ENCODE data around the gene BOK. TPM values are rescaled to one million over a fixed set of nuclear protein-coding genes. Genes with fewer than 3 reads are reported as not detected.

The BOK gene, protein sequence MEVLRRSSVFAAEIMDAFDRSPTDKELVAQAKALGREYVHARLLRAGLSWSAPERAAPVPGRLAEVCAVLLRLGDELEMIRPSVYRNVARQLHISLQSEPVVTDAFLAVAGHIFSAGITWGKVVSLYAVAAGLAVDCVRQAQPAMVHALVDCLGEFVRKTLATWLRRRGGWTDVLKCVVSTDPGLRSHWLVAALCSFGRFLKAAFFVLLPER
- 20.1 and 24.8 TPM in 2 replicates for total RNA-seq

GRCh38 chr2:241558532-241559322 is at the start of gene BOK:
TSS of gene BOK (plus strand) at chr2:241558745. CDS start at chr2:241559484, 739 bp downstream.

Other genes with a start within 250 kb of the BOK start
- 1,015 and 1,103 TPM in 2 replicates for gene HDLBP, start 243.1 kb upstream of the BOK start, total RNA-seq
- 419 and 451 TPM in 2 replicates for gene SEPTIN2, start 242.8 kb upstream of the BOK start, total RNA-seq
- 33.8 and 40.3 TPM in 2 replicates for gene FARP2, start 202.5 kb upstream of the BOK start, total RNA-seq
- gene STK25, start 50.2 kb upstream of the BOK start, total RNA-seq: 187 and 198 TPM in 2 replicates
- 29.9 and 47.5 TPM in 2 replicates for gene THAP4, start 78.4 kb downstream of the BOK start, total RNA-seq
- gene ATG4B, start 78.9 kb downstream of the BOK start, total RNA-seq: 35.5 and 44.1 TPM in 2 replicates
- 15.8 and 72.7 TPM in 2 replicates for gene DTYMK, start 128.1 kb downstream of the BOK start, total RNA-seq
- 18.6 and 20.1 TPM in 2 replicates for gene ING5, start 143.3 kb downstream of the BOK start, total RNA-seq
- gene D2HGDH, start 175.9 kb downstream of the BOK start, total RNA-seq: 13.8 and 17.8 TPM in 2 replicates
- gene GAL3ST2, start 218.1 kb downstream of the BOK start, total RNA-seq: 0.19 and 0.85 TPM in 2 replicates

Measured in regular cardiac myocyte (primary cell).